Fibroblast of skin of left quadriceps (primary cell): ENCODE measurements around the gene PROKR2.

Source experiments
- DNase-seq, 2 experiments: peaks; one replicate each; pipeline ENCODE4 v3.0.0-alpha.2; 2013; ENCODE audit warnings: low read depth in 2 of 2

Gene PROKR2

GRCh38 chr20:5282561-5282960, 34.2 kb downstream of the PROKR2 start:
- no peak for DNase-seq

GRCh38 chr20:5279661-5280060, 37.1 kb downstream of the PROKR2 start:
- DNase-seq = no peak

GRCh38 chr20:5272268-5272667, 44.5 kb downstream of the PROKR2 start:
- no peak for DNase-seq

GRCh38 chr20:5270603-5271002, 46.2 kb downstream of the PROKR2 start:
- no peak for DNase-seq

- no peak for DNase-seq
Observed at GRCh38 chr20:5268449-5268848, 48.3 kb downstream of the PROKR2 start.

GRCh38 chr20:5267092-5267491, 49.7 kb downstream of the PROKR2 start:
- no peak for DNase-seq
